ENCODE results near the gene SPA17.
A peak's percentile ranks its signal among the peaks of the same experiment; 100 is the strongest.

The SPA17 gene

GRCh38 chr11:124722176-124722575 is 48.5 kb downstream of the SPA17 start:
- no peak for DNase-seq

- peak in 1 of 58 donors; percentile 41 for DNase-seq
Observed at GRCh38 chr11:124724979-124725718, 51.4 kb downstream of the SPA17 start.

GRCh38 chr11:124725719-124726105 is 52.0 kb downstream of the SPA17 start:
- peak in 3 of 58 donors; percentile 14 to 66 (median 29) for DNase-seq

- DNase-seq: no peak
Observed at GRCh38 chr11:124727474-124727873, 53.8 kb downstream of the SPA17 start.

GRCh38 chr11:124728134-124728533 is 54.4 kb downstream of the SPA17 start:
- no peak for DNase-seq

GRCh38 chr11:124729571-124729970 is 55.9 kb downstream of the SPA17 start:
- no peak for DNase-seq

GRCh38 chr11:124732230-124732629 is 58.5 kb downstream of the SPA17 start:
- no peak for DNase-seq

GRCh38 chr11:124736736-124737135 is 63.0 kb downstream of the SPA17 start:
- DNase-seq: no peak

GRCh38 chr11:124737638-124738305 is 64.1 kb downstream of the SPA17 start:
- DNase-seq: peak in 9 of 58 donors; percentile 11 to 84 (median 45)

GRCh38 chr11:124738713-124739478 is 65.2 kb downstream of the SPA17 start:
- no peak for DNase-seq

GRCh38 chr11:124739479-124740276 is 66.0 kb downstream of the SPA17 start, which contains the start of gene NRGN:
Gene NRGN (plus strand): TSS chr11:124739942. CDS start chr11:124740085, 143 bp downstream.
- peak in 56 of 58 donors; percentile 22 to 90 (median 71) for DNase-seq

- peak in 7 of 58 donors; percentile 21 to 57 (median 38) for DNase-seq
Observed at GRCh38 chr11:124740277-124740882, 66.7 kb downstream of the SPA17 start.

- no peak for DNase-seq
Observed at GRCh38 chr11:124742555-124742954, 68.9 kb downstream of the SPA17 start.

- no peak for DNase-seq
Observed at GRCh38 chr11:124743050-124743449, 69.3 kb downstream of the SPA17 start.

- DNase-seq: no peak
Observed at GRCh38 chr11:124745270-124745834, 71.6 kb downstream of the SPA17 start.

GRCh38 chr11:124745835-124746620 is 72.3 kb downstream of the SPA17 start:
- DNase-seq: no peak

- DNase-seq: peak in 7 of 58 donors; percentile 12 to 55 (median 29)
Observed at GRCh38 chr11:124746621-124747243, 73.0 kb downstream of the SPA17 start.
